Measurements from ENCODE around the gene ALX3.
"Not testable (repeated sequence)": the region's sequence is repeated elsewhere in the genome, so short reads cannot be mapped to it uniquely, and the experiment has no call there.

ALX3 gene

GRCh38 chr1:110043016-110043415 is 27.5 kb downstream of the ALX3 start:
- DNase-seq (ENCODE audit: low spot score): no peak

GRCh38 chr1:110040548-110040947 is 29.9 kb downstream of the ALX3 start:
- DNase-seq (ENCODE audit: low spot score): no peak

GRCh38 chr1:110039641-110040040 is 30.8 kb downstream of the ALX3 start:
- DNase-seq (ENCODE audit: low spot score): no peak

GRCh38 chr1:110038271-110038670 is 32.2 kb downstream of the ALX3 start:
- DNase-seq (ENCODE audit: low spot score): no peak

- peak; percentile 43 for DNase-seq (ENCODE audit: low spot score)
Measured at GRCh38 chr1:110035236-110035752, 35.2 kb downstream of the ALX3 start.

- peak; percentile 95 for DNase-seq (ENCODE audit: low spot score)
Measured at GRCh38 chr1:110034451-110035235, 35.8 kb downstream of the ALX3 start, which contains the start of gene STRIP1. Gene STRIP1 (plus strand): TSS chr1:110034624. CDS start chr1:110034638, 14 bp downstream.

GRCh38 chr1:110034040-110034450 is 36.4 kb downstream of the ALX3 start:
- no peak for DNase-seq (ENCODE audit: low spot score)

GRCh38 chr1:110033421-110033820 is 37.1 kb downstream of the ALX3 start:
- no peak for DNase-seq (ENCODE audit: low spot score)

- no peak for DNase-seq (ENCODE audit: low spot score)
Measured at GRCh38 chr1:110032327-110032726, 38.1 kb downstream of the ALX3 start.

GRCh38 chr1:110030687-110031086 is 39.8 kb downstream of the ALX3 start:
- not testable (repeated sequence) for DNase-seq (ENCODE audit: low spot score)

- no peak for DNase-seq (ENCODE audit: low spot score)
Measured at GRCh38 chr1:110024613-110025012, 45.9 kb downstream of the ALX3 start.

GRCh38 chr1:110021285-110021684 is 49.2 kb downstream of the ALX3 start:
- no peak for DNase-seq (ENCODE audit: low spot score)

- DNase-seq (ENCODE audit: low spot score): no peak
Measured at GRCh38 chr1:110019770-110020169, 50.7 kb downstream of the ALX3 start.

- DNase-seq (ENCODE audit: low spot score): no peak
Measured at GRCh38 chr1:110018396-110018795, 52.1 kb downstream of the ALX3 start.

- DNase-seq (ENCODE audit: low spot score): no peak
Measured at GRCh38 chr1:110017792-110018191, 52.7 kb downstream of the ALX3 start.

GRCh38 chr1:110012100-110012780 is 58.2 kb downstream of the ALX3 start:
- no peak for DNase-seq (ENCODE audit: low spot score)

- peak; percentile 60 for DNase-seq (ENCODE audit: low spot score)
Measured at GRCh38 chr1:110011527-110012041, 58.9 kb downstream of the ALX3 start.
